ENCODE data around the gene PTGER2. TPM values are rescaled to one million over a fixed set of nuclear protein-coding genes. Genes with fewer than 3 reads are reported as not detected.

The PTGER2 gene
- total and polyA plus RNA-seq, 2 of the 8 experiments (the other 6 are each of a cell fraction or from before 2014, with no cell fraction given) = 1.2 TPM

- H2BK12ac ChIP-seq (ENCODE audit: low read depth, low read length) = no peak overlapping the region
- no peak overlapping the region for H3K56ac ChIP-seq (replicated peaks; ENCODE audit: insufficient read length, low read depth, low read length)
- H3K27ac ChIP-seq (ENCODE audit: low read depth, low read length) = no peak overlapping the region
- H4K20me1 ChIP-seq (replicated peaks in 1 of 2; ENCODE audit: control insufficient read depth in 1 of 2, insufficient read depth in 2 of 2, low read length in 2 of 2) = no peaks in the 10 kb centered on the region
- no peaks in the 10 kb centered on the region for H3K27me3 ChIP-seq (replicated peaks in 1 of 4; ENCODE audit: control insufficient read depth in 3 of 4, extremely low read depth in 1 of 4, insufficient read depth in 3 of 4, low read length in 3 of 4)
- no peaks in the 10 kb centered on the region for H3K4me1 ChIP-seq (replicated peaks in 1 of 4; ENCODE audit: control insufficient read depth in 3 of 4, insufficient read depth in 4 of 4, low read length in 3 of 4)
- no peak overlapping the region for H4K8ac ChIP-seq (ENCODE audit: extremely low read depth, insufficient read depth, low read length)
- DNase-seq (ENCODE audit: low read depth in 1 of 2, low spot score in 2 of 2) (no peak), FAIRE-seq (no peak)
- H4K91ac ChIP-seq (replicated peaks; ENCODE audit: insufficient read length, low read length) = no peak overlapping the region
- H3K14ac ChIP-seq (ENCODE audit: insufficient read length) = no peak overlapping the region
- no peaks in the 10 kb centered on the region for H3K79me1 ChIP-seq (ENCODE audit: low read depth, low read length)
- no peak overlapping the region for H3K18ac ChIP-seq (ENCODE audit: extremely low read depth, low read length)
- no peak overlapping the region for H3K23ac ChIP-seq (ENCODE audit: insufficient read length)
- no peak overlapping the region for H2AFZ ChIP-seq (ENCODE audit: low read length)
- no peak overlapping the region for H3K9ac ChIP-seq (replicated peaks in 1 of 4; ENCODE audit: extremely low read depth in 1 of 4, low read depth in 3 of 4, low read length in 3 of 4)
- CTCF ChIA-PET (ENCODE audit: partially characterized antibody) = no interaction called here
- POLR2A ChIA-PET (ENCODE audit: partially characterized antibody) = no interaction called here
- no peak overlapping the region for H3K4me2 ChIP-seq (ENCODE audit: insufficient read depth in 1 of 2, low read depth in 2 of 2, low read length in 2 of 2)
- H3K4me3 ChIP-seq (ENCODE audit: extremely low read depth in 1 of 4, insufficient read depth in 2 of 4, low read depth in 3 of 4, low read length in 4 of 4) = no peak overlapping the region
- no peak overlapping the region for H2BK20ac ChIP-seq (ENCODE audit: low read length)
- no peak overlapping the region for H2BK15ac ChIP-seq (ENCODE audit: low read length)
- 0 out of 2 replicates have a peak, but pooled peaks cover 2% of the 10 kb centered on the region for H3K23me2 ChIP-seq (ENCODE audit: low read depth, low read length)
- no peak overlapping the region for H2AK5ac ChIP-seq (ENCODE audit: low read depth, low read length)
- H3K79me2 ChIP-seq (ENCODE audit: control insufficient read depth in 1 of 2, insufficient read depth in 2 of 2, low read length in 2 of 2) = no peaks in the 10 kb centered on the region
- H3K36me3 ChIP-seq (ENCODE audit: control insufficient read depth in 2 of 4, insufficient read depth in 4 of 4, low read length in 3 of 4) = no peaks in the 10 kb centered on the region
- no peak overlapping the region for H2BK5ac ChIP-seq (ENCODE audit: low read depth, low read length)
- H3K9me3 ChIP-seq (ENCODE audit: insufficient read depth in 2 of 2, low read depth in 1 of 2, low read length in 1 of 2) = no peaks in the 10 kb centered on the region
- no peak overlapping the region for H2BK120ac ChIP-seq (replicated peaks; ENCODE audit: low read depth, low read length)
- H4K5ac ChIP-seq (ENCODE audit: insufficient read length, low read depth, low read length) = no peak overlapping the region
- no peak overlapping the region for H3K4ac ChIP-seq (replicated peaks; ENCODE audit: insufficient read length, low read depth, low read length)
- TF ChIP-seq BRCA1 (IDR thresholded peaks at IDR 0.05; ENCODE audit: low read depth, low read length) = no peak
- TF ChIP-seq NRF1 (IDR thresholded peaks at IDR 0.05; ENCODE audit: low read depth, low read length) = no peak
- no peak for TF ChIP-seq CEBPB (IDR thresholded peaks at IDR 0.05; ENCODE audit: low read depth, low read length)
- TF ChIP-seq, protein P1, sequence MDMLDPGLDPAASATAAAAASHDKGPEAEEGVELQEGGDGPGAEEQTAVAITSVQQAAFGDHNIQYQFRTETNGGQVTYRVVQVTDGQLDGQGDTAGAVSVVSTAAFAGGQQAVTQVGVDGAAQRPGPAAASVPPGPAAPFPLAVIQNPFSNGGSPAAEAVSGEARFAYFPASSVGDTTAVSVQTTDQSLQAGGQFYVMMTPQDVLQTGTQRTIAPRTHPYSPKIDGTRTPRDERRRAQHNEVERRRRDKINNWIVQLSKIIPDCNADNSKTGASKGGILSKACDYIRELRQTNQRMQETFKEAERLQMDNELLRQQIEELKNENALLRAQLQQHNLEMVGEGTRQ (IDR thresholded peaks at IDR 0.05; ENCODE audit: low read length) = no peak
- TF ChIP-seq POLR2AphosphoS5 (IDR thresholded peaks at IDR 0.05; ENCODE audit: low read depth, low read length) = no peak
- TF ChIP-seq SUZ12 (IDR thresholded peaks at IDR 0.05; ENCODE audit: low read length) = no peak
- no peak for TF ChIP-seq HDAC2 (IDR thresholded peaks at IDR 0.05; ENCODE audit: borderline replicate concordance in 1 of 2, low read depth in 2 of 2, low read length in 2 of 2)
- TF ChIP-seq ASH2L (IDR thresholded peaks at IDR 0.05; ENCODE audit: low read length) = no peak
- TF ChIP-seq TAF1 (IDR thresholded peaks at IDR 0.05; ENCODE audit: low read depth, low read length) = no peak
Measured at GRCh38 chr14:52354242-52354641, 40.1 kb downstream of the PTGER2 start.
